ENCODE data around the gene REXO5.

DNA sequence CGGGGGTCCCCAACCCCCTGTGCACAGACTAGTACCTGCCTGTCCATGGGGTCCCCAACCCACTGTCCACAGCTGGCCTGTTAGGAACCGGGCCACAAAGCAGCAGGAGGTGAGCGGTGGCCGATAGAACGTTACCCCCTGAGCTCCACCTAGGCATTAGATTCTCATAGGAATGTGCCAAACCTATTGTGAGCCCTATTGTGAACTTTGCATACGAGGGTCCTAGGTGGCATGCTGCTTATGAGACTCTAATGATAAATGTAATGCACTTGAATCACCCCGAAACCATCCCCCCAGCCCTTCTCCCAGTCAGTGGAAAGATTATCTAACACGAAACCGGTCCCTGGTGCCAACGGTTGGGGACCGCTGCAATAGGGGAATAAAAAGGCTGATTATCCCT, 1.5 kb downstream of the REXO5 start:
- TF ChIP-seq, protein P1, sequence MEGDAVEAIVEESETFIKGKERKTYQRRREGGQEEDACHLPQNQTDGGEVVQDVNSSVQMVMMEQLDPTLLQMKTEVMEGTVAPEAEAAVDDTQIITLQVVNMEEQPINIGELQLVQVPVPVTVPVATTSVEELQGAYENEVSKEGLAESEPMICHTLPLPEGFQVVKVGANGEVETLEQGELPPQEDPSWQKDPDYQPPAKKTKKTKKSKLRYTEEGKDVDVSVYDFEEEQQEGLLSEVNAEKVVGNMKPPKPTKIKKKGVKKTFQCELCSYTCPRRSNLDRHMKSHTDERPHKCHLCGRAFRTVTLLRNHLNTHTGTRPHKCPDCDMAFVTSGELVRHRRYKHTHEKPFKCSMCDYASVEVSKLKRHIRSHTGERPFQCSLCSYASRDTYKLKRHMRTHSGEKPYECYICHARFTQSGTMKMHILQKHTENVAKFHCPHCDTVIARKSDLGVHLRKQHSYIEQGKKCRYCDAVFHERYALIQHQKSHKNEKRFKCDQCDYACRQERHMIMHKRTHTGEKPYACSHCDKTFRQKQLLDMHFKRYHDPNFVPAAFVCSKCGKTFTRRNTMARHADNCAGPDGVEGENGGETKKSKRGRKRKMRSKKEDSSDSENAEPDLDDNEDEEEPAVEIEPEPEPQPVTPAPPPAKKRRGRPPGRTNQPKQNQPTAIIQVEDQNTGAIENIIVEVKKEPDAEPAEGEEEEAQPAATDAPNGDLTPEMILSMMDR (IDR thresholded peaks at IDR 0.05): no peak
- TF ChIP-seq POLR2A (IDR thresholded peaks at IDR 0.05): no peak
- TF ChIP-seq POLR2AphosphoS5 (IDR thresholded peaks at IDR 0.05): no peak
- no peak for TF ChIP-seq EP300 (IDR thresholded peaks at IDR 0.05)
